ENCODE measurements around the gene ZNF747.
"Not testable (repeated sequence)": the region's sequence is repeated elsewhere in the genome, so short reads cannot be mapped to it uniquely, and the experiment has no call there.

ZNF747 gene

GRCh38 chr16:30557707-30557956, 23.0 kb upstream of the ZNF747 start:
- no peak for DNase-seq

DNA sequence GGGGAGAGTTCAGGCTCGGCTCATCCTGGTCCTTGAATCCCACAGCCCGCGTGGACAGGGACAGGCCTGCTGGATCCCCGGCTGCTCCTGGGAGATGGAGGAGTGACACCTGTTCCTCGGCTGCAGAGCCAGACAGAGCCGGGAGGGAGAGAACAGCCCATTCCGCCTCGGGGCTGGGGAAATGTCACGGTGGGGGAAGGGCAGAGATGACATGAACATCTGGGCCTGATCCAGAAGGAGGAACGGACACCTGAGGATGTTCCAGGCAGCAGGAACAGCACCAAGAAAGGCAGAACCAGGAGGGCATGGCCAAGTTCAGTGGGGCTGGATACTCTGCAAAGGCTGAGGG, 21.4 kb upstream of the ZNF747 start:
- no peak for DNase-seq

DNA sequence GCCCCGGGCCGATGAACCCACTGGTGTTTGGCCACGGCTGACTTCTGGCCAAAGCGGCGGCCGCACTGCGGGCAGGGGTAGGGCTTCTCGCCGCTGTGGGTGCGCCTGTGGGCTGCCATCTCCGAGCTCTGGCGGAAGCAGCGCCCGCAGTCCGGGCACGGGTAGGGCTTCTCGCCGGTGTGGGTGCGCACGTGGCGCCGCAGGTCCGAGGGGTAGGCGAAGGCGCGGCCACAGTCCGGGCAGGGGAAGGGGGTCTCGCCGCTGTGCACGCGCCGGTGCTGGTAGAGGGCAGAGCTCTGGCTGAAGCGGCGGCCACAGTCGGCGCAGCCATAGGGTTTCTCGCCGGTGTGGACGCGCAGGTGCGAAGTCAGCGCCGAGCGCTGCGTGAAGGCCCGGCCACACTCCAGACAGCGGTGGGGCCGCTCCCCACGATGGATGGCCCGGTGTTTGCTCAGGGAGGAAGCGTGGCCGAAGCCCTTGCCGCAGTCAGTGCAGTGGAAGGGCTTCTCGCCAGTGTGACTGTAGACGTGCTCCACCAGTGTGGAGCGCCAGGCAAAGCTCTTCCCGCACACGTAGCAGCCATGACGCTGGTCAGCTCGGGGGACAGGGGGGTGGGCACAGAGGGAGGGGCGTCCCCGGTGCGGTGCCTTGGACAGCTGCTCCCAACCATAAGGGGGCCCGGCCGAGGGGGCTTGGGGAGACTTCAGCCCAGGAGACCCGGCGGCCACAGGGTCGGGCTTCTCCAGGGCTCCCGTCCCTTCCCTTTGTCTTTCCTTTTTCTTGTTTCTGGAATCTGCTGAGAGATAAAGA, 20.9 kb upstream of the ZNF747 start:
- no peak for DNase-seq

DNA sequence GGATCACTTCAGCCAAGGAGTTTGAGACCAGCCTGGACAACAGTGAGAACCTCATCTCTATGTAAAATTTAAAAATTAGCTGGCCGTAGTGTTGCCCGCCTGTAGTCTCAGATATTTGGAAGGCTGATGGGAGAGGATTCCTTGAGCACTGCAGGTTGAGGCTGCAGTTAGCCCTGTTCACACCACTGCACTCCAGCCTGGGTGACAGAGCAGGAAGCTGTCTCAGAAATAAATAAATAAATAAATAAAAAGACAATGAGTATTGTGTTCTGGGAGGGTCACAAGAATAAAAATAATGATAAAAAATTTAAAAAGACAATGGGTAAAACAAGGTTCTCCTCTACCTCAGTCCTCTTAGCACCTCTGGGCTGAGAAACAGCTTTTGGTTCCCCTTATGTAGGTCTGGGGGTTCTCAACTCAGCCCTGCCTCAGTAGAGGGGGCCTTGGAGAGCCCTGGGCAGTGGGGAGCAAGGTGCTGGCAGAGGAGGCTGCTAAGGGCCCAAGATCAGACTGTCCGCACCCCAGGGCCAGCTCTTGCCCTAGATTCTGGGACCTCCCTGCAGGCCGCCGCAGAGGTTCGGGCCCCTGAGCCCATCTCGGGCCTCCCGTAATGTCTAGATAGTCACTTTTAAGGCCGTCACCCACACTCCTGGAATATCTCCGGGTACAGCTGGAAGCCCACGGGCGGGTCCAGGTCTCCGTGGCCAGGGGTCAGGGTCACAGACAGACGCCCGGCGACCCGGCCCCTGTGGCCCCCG, 20.1 kb upstream of the ZNF747 start:
- DNase-seq: no peak

DNA sequence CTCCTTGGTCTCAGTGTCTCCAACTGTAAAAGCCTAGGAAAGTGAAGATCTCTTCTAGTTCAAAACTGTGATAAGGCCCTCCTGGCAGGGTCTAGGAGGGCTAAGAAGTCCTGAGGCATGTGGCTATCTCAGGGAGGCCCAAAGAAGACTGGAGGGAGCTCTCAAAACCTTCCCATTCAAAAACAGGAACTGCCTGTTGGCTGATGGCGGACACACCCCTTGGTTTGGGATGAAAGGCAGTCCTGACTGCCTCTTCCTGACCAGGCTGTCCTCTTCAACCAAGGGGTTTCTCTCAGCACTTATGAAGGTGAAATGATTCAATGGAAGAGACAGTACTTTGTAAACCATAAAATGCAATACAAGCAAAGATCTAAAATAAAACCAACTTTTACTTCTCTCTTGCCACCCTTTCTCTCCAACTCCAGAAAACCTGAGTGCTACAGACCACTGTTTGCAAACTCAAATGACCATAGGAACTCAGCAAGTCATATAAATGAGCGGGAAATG, 18.8 kb upstream of the ZNF747 start:
- no peak for DNase-seq

GRCh38 chr16:30552956-30553355, 18.3 kb upstream of the ZNF747 start:
- no peak for DNase-seq

DNA sequence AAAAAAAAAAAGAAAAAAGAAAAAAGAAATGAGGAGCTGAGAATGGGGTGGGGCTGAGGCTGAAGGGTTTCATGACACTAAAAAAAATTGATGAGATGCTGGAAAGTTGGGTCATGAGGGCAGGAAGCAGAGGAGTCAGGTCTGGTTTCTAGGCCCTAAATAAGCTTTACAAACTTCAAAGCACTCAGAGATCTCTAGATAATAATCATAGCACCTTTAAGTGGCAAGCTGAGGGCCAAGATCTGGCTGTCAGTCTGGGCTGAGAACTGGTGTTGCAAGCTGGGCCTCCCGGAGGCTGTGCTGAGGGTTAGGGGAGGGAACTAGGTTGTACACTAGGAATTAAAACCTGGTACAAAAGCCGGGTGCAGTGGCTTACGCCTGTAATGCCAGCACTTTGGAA, 17.1 kb upstream of the ZNF747 start:
- no peak for DNase-seq

DNA sequence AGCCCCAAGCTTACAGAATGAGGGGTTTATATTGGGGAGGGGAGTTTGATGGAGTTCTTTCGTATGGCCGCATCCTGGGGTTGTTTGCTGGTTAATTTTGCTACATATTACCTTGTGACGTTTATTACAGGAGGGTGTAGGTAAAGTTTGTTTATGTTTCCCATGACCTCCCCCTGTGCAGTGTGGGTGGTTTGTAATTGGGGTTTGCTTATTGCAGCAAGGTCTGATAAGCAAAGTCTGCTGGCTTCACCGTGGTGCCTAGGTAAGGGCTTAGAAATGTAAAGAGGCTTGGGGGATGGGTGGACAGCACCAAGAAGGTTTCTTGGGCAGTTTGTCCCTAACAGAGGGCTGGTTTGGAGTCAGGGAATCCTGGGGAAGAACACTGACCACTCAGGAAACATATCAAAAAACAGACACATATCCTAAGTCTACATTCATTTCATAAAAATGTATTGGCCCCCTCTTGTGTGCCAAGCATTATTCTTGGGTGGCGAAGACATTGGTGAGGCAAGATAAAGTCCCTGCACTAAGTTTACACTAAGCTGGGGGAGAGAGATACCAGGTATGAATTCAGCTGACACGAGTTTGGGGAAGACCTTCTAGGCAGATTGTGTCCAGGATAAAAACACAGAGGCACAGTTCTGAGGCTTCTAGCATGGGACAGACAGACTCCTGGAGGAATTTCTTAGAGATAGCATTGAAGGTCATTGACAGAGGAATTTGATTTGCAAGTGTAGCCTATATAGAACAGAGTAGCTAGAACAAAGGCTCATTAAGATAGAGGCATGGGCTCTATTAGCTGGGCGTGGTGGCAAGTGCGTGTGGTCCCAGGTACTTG, 14.0 kb upstream of the ZNF747 start:
- no peak for DNase-seq

GRCh38 chr16:30546115-30546514, 11.5 kb upstream of the ZNF747 start:
- no peak for DNase-seq

DNA sequence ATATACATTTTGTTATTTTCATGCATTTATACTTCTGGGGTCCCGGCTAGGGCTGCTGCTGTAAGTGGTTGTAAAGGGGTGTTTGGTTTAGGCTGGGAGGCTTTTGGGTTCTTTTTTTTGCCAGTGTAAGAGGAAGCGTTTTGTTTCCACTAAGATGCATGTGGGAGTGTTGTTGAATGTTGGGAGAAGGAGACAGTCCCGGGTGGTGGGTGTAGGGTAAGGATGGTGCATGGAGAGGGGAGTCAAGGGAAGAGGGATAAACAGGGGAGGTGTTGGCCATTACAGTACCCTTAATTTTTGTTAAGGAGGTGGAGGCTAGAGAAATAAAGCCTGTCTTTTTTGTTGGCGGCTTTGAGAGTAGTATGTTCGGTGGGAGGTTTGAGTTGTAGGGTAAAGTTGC, 8.4 kb upstream of the ZNF747 start:
- no peak for DNase-seq

DNA sequence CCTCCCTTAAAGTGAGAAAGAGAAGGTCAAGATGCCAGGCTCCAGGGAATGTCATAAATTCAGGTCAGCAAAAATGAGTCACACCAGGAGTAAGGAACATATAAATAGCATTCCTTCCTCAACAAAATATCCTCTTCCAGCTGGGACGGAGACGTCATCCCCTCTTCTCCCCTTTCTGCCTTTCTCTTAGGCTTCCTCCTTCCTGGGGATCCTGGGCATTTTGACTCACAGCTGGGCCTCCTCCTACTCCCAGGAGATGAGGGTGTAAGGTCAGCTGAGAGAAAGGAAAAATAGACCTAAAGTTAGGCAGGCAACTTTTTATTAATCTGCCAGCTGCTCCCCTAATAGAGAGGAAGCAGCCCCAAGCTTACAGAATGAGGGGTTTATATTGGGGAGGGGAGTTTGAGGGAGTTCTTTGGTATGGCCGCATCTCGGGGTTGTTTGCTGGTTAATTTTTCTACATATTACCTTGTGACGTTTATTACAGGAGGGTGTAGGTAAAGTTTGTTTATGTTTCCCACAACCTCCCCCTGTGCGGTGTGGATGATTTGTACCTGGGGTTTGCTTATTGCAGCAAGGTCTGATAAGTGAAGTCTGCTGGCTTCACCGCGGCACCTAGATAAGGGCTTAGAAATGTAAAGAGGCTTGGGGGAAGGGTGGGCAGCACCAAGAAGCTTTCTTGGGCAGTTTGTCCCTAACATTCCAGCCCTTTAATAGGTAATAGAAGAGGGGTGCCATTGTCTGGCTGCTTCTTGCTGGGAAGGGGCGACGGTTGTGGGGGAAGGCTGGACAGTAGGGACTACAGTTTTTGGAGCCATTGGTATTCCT, 7.1 kb upstream of the ZNF747 start:
- no peak for DNase-seq

GRCh38 chr16:30540916-30541464, 6.3 kb upstream of the ZNF747 start:
- DNase-seq: not testable (repeated sequence)

DNA sequence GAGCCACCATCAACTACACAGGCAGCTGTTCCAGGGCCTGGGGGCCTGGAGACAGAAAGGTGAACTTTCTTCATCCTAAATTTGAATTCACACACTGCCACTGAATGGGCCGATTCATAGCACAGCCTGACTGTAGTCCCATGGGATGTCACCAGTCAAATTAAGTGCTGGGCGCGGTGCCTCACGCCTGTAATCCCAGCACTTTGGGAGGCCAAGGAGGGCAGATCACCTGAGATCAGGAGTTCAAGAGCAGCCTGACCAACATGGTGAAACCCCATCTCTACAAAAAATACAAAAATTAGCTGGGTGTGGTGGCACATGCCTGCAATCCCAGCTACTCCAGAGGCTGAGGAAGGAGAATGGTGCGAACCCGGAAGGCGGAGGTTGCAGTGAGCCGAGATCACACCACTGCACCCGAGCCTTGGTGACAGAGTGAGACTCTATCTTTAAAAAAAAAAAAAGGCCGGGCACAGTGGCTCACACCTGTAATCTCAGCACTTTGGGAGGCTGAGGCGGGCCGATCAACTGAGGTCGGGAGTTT, 5.4 kb upstream of the ZNF747 start:
- not testable (repeated sequence) for DNase-seq

GRCh38 chr16:30539000-30539964, 4.6 kb upstream of the ZNF747 start:
- DNase-seq: no peak

DNA sequence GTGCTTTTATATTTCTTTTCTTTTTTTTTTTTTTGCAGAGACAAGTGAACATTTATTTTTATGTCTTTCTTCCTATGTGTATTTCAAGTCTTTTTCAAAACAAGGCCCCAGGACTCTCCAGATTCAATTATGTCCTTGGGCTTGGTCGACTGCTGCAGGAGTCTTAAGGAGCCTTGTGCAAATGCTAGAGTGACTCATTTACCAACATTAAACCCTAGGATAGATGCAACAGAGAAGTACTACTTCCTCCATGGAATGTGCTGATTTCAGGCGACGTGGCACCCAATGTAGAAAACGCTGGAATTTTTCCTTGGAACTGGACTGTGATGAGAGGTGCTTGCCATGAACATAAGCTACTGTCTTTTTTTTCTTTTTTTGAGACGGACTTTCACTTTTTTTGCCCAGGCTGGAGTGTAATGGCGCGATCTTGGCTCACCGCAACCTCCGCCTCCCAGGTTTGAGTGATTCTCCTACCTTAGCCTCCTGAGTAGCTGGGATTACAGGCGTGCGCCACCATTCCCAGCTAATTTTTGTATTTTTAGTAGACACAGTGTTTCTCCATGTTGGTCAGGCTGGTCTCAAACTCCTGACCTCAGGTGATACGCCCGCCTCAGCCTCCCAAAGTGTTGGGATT, 1.9 kb upstream of the ZNF747 start:
- not testable (repeated sequence) for DNase-seq

DNA sequence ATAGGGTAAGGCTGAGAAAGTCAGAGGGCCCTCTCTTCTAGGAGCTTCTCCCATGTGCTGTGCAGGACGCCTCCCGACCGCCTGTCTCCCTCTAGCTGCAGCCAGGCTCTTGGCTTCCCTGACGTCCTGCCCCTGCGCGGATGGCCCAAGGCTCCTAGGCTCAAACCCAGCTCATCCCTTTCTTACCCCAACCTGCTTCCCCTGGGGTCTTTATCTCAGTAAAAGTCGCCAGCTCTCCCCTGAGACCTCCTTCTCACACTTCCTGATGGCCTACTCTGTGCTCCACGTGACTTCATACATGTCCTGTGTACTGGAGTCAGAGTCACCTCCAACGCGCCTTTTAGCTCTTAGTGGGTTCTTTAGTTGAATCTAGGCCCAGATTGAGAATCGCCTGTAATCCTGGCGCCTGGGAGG, 1.1 kb upstream of the ZNF747 start:
- DNase-seq: peak; percentile 8 to 61

GRCh38 chr16:30535106-30535776, 583 bp upstream of the ZNF747 start:
- peak in 1 of 2 experiments; percentile 55 for DNase-seq

- DNase-seq: no peak
Observed at GRCh38 chr16:30533748-30534367, 800 bp downstream of the ZNF747 start.

GRCh38 chr16:30533146-30533522, 1.5 kb downstream of the ZNF747 start:
- no peak for DNase-seq
